Neural progenitor cell (in vitro differentiated cells): Measurements from ENCODE around the gene GPR65.

Experiments
- EZH2 ChIP-seq: fragments of 200-600 bp; sonication (generic); IDR thresholded peaks from 2 replicates; pipeline ENCODE4 v1.6.1; 2017; ENCODE audit warnings: antibody characterized with exemption, mild to moderate bottlenecking, moderate library complexity
- EZH2phosphoT487 ChIP-seq: fragments of 200-600 bp; sonication (generic); IDR thresholded peaks from 2 replicates; pipeline ENCODE4 v1.6.1; 2017; ENCODE audit warnings: antibody characterized with exemption

GRCh38 chr14:88036422-88036821 lies 31.5 kb downstream of the GPR65 start:
- TF ChIP-seq EZH2 (no peak), EZH2phosphoT487 (no peak)
